Ovary (tissue), 3 donors: ENCODE data around the gene TMEM236.

Source experiments
- EP300 ChIP-seq: sonication (generic); formaldehyde crosslinking; IDR thresholded peaks from one replicate; pipeline ENCODE4 v1.6.1; 2017; ENCODE audit warnings: antibody characterized with exemption
- POLR2A ChIP-seq: fragments of 450-650 bp; IDR thresholded peaks from one replicate; pipeline ENCODE4 v1.6.1; 2017; ENCODE audit warnings: antibody characterized with exemption, mild to moderate bottlenecking, moderate library complexity
- TF ChIP-seq, protein P1 (sequence below), 3 donors: fragments of 450-650 bp in 2 of 3; fragments of 200-600 bp in 1 of 3; IDR thresholded peaks; one replicate each; pipeline versions ENCODE4 v1.5.1 to v1.8.0; 2016 to 2022; ENCODE audit warnings: antibody characterized with exemption in 3 of 3, mild to moderate bottlenecking in 1 of 3
- donor health status: DM: no; HTN: no; CAD: no.

DNA sequence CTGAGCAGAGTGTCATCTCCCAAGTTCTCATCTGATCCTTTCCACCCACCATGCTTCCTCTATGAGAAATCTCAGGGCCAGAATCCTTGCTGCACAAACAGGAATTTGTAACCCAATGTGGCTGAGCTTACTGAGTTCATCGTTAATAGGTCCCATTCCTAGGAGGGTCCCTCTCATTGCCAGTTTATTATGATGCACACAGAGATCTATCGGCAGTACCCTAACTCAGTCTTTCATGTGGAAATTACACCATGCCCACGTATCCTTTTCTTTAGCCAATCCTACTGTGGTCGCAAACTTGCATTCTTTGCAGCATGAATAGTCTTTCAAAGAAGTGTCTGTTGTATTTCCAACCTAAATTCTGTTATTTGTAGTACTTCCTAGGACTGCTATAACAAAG, 12.1 kb downstream of the TMEM236 start:
- TF ChIP-seq, protein P1, sequence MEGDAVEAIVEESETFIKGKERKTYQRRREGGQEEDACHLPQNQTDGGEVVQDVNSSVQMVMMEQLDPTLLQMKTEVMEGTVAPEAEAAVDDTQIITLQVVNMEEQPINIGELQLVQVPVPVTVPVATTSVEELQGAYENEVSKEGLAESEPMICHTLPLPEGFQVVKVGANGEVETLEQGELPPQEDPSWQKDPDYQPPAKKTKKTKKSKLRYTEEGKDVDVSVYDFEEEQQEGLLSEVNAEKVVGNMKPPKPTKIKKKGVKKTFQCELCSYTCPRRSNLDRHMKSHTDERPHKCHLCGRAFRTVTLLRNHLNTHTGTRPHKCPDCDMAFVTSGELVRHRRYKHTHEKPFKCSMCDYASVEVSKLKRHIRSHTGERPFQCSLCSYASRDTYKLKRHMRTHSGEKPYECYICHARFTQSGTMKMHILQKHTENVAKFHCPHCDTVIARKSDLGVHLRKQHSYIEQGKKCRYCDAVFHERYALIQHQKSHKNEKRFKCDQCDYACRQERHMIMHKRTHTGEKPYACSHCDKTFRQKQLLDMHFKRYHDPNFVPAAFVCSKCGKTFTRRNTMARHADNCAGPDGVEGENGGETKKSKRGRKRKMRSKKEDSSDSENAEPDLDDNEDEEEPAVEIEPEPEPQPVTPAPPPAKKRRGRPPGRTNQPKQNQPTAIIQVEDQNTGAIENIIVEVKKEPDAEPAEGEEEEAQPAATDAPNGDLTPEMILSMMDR (IDR thresholded peaks at IDR 0.05) = no peak
- TF ChIP-seq EP300 (no peak), POLR2A (no peak)
